Stimulated activated naive CD8-positive, alpha-beta T cell treated with anti-CD3 and anti-CD28 coated beads, Interleukin-15, Interleukin-2, amounts not matched to agents 100 U/mL and 50 U/mL, for 24 hours (primary cell): ENCODE data around the gene KMT5B.

Experiments used
- ATAC-seq: fragments of 150-1000 bp; cut with Tn5 transposase; one replicate; pipeline ENCODE4 v1.10.0; 2021
- DNase-seq: peaks from one replicate; pipeline ENCODE4 v3.0.0; 2021

KMT5B gene

GRCh38 chr11:68145120-68145866 lies 67.8 kb downstream of the KMT5B start:
- ATAC-seq = no peak
- no peak for DNase-seq

DNA sequence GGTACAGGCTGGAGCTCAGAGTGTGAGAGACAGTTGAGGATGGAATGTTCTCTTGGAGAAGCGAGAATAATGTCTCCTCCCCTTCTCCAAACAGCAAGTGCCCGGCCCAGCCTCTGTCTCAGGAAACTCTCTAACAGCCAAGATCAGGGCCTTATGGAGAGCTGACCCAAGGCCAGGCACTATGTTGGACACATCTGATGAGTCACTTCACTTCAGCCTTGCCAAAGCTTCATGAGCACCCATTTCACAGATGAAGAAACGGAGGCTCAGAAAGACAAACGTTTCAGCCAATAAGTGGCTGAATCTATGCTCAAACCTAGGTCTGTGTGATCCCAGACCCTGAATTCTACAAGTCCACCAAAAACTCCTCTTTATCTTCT lies 69.8 kb downstream of the KMT5B start:
- ATAC-seq (no peak), DNase-seq (no peak)

DNA sequence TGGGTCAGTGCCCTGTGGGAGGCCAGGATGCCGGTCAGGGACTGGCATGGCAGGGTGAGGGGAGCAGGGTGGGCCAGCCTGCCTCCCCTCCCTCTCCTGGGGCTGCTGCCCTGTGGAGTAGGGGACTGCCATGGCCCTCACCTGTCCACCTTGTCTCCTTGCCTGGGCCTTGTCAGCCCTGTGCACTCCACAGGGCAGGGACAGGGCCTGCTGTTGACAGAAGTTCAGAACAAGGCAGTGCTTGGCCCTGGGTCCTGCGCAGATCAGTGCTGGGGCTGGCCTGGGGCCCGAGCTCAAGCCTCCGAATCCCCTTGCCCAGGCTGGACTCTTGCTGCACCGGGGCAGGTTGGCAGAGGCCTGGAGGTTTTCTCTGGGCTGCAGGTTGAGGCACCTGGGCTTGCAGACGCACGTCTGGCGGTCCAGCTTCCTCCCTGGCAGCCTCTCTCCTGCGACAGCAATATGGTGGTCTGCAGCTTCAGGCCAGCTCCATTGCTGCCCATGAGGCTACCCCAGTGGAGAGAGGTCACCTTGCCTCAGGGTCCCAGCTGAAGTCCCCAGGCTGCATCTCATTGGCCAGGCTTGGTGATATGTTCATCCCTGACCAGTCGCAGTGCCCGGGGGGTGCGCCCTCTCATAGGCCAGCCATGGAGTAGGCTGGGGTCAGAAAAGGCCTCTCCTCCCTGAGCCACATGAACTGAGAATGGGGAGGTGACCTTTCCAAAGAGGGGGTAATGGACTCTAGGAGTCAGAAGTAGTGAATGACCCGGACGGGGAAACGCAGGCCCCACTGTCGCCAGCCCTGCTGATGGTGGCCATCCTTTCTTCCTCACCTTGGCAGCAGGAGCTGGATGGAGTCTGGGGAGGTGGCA lies 70.4 kb downstream of the KMT5B start:
- DNase-seq (no peak), ATAC-seq (peak; percentile 20)

GRCh38 chr11:68142028-68142412 lies 71.1 kb downstream of the KMT5B start:
- peak; percentile 76 for DNase-seq

DNA sequence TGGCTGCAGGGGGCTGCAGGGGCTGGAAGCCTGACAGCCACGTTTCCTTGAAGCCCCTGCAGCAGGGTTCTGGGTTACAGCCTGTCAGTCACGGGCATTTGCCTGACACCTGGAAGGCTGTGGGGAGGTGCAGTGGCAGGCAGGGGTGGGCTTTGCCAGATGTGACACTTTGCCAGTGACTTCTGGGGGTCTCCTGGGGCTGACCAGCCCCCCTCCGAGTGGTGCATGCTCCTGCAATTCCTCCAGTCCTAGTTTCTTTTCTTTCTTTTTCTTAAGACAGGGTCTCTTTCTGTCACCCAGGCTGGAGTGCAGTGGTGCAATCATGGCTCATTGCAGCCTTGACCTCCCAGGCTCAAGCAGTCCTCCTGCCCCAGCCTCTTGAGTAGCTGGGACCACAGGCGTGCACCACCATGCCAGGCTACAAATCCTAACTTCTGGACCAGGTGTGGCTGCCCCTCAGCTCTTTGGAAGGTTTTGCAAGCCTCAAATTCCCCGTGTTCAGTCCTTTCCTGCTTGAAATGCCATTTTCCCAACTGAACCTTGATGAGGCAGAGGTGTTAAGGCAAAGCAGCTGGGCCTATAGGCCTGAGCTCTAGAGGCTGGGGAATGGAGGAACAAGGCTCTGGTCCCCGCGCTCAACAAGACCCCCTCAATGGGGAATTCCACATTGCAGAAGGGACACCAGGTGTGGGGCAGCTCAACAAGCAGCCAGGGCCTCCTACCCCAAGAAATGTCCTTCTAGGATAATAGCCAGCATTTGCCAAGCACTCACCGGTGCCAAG lies 71.7 kb downstream of the KMT5B start:
- no peak for DNase-seq
- ATAC-seq = no peak

More at GRCh38 chr11:68142028-68142412, 71.1 kb downstream of the KMT5B start:
- peak; percentile 92 for ATAC-seq

DNA sequence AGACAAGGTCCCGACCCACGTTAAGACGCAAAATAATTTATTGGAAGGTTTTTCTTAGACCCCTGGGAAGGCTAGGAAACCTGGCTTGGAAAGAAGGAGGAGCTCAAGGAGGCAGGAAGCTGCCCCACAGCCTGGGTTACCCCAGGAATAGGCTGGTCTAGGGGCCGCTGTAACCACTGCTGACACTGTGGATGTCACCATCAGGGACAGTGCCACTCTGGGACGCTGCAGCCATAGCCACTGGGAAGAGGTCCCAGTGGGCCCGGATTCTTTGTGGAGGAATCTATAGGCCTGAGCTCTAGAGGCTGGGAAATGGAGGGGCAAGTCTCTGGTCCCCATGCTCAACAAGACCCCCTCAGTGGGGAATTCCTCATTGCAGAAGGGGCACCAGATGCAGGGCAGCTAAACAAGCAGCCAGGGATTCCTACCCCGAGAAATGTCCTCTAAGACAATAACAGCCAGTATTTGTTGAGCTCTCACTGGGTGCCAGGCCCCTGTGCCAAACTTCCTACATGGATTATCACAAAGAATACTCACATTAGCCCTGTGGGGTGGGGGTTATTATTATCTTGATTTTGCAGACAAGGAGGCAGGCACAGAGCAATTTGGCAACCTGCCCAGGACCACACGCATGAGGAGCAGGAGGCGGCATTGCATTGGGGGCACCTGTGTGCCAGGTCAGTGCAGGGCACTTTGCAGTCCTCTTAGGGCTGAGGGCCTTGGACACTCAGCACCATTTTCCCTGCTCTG lies 72.4 kb downstream of the KMT5B start:
- DNase-seq = no peak
- no peak for ATAC-seq

GRCh38 chr11:68138237-68138636 lies 74.9 kb downstream of the KMT5B start:
- ATAC-seq = no peak
- DNase-seq = no peak

GRCh38 chr11:68137833-68138232 lies 75.3 kb downstream of the KMT5B start:
- DNase-seq = no peak
- no peak for ATAC-seq

DNA sequence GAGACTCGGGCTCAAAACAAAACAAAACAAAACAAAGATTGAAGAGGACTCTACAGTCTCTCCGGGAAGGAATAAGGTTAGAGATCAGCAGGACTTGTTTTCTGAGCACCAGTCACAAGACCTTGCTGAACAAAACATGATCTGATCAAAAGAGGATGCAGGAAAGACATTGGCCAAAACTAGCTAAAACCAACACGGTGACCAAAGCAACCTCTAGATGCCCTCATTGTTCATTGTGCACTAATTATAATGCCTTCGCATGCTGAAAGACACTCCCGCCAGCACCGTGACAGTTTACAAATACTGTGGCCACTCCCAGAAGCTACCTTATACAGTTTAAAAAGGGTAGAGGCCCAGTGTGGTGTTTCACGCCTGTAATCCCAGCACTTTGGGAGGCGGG lies 76.2 kb downstream of the KMT5B start:
- DNase-seq = no peak
- no peak for ATAC-seq

DNA sequence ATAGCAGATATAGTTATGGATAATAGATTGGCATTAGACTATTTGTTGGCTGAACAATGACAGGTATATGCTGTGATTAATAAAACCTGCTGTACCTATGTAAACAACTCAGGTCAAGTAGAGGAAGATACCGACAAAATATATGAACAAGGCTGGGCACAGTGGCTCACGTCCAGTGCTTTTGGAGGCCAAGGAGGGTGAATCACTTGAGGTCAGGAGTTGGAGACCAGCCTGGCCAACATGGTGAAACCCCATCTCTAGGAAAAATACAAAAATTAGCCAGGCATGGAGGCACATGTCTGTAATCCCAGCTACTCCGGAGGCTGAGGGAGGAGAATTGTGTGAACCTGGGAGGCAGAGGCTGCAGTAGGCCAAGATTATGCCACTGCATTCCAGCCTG lies 77.9 kb downstream of the KMT5B start:
- ATAC-seq (no peak), DNase-seq (no peak)

DNA sequence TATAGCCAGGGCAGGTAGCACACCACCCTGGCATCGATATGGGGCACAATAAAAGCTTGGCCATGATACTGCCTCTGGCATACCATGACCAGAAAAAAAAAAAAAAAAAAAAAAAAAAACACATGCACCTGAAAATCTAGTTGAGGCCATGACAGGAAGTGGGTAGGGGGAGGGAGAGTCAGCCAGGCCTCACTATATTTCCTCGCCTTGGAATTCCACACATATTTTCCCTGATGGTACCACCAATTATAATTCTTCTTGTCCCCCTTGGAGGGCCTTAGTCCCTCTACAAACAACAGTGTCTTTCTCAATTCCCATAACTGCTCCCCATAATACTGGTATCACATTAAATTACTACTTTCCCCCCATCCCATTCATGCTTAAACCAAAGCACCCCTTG lies 79.3 kb downstream of the KMT5B start:
- ATAC-seq (no peak), DNase-seq (no peak)

GRCh38 chr11:68130121-68130520 lies 83.0 kb downstream of the KMT5B start:
- DNase-seq (no peak), ATAC-seq (no peak)

DNA sequence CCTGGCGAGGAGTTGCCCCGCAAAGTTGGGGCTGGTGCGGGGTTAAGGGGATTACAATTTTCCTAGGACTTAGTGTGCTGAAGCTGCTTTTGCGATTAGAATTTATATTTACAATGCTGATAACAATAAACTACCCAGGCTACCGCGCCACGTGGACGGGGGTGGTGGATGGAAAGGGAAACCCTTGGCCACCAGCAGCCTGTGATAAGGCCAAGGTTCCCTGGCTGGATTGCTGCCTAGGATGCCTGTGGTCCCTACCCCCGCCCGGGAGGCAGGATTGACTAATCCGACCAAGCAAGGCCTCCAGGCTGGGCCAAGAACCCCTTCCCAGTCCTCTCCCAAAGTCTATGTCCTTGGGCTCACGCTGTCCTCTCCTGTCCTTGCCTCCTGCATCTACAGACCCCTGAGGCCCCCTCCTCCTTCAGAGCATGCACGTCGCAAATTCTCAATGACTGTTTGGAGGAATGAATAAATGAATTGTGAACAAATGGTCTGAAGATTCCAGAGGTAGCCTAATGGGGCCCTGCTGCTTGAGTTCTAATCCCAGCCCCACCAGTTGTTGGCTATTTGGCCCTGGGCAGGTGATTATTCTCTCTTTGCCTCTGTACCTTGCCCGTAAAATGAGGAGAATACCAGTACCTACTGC lies 84.3 kb downstream of the KMT5B start:
- DNase-seq = no peak
- no peak for ATAC-seq

GRCh38 chr11:68127714-68128681 lies 85.1 kb downstream of the KMT5B start:
- ATAC-seq (no peak), DNase-seq (no peak)

- ATAC-seq = no peak
- DNase-seq = no peak
Observed at GRCh38 chr11:68125164-68125563, 87.9 kb downstream of the KMT5B start.

DNA sequence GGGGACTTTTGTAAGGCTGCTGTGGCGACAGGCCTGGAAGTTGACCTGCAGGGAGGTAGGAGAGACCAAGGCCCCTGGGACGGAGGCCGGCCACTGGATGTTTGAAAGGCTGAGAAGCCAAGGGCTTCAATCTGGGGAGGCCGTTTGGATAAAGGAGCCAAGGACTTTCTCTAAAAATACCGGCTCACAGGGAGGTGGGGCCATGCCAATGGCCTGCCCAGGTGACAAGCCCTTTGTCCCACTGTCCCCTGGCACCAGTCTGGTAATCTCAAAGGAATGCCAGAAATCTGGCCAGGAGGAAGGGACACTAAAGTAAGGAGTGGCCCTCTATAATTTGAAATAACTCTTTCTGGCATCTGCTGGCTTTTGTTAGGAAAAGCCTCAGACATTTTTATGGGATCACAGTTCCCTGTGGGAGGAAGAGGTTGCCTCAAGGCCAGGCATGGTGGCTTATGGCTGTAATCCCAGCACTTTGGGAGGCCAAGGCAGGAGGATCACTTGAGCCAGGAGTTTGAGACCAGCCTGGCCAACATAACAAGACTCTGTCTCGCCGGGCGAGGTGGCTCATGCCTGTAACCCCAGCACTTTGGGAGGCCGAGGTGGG lies 90.1 kb downstream of the KMT5B start:
- ATAC-seq = no peak
- DNase-seq = no peak

- ATAC-seq = peak; percentile 96
- peak; percentile 95 for DNase-seq
Observed at GRCh38 chr11:68121067-68121899, 91.8 kb downstream of the KMT5B start, which contains the start of gene CHKA. Gene CHKA (minus strand): TSS chr11:68121388. CDS start chr11:68121177, 211 bp downstream.

DNA sequence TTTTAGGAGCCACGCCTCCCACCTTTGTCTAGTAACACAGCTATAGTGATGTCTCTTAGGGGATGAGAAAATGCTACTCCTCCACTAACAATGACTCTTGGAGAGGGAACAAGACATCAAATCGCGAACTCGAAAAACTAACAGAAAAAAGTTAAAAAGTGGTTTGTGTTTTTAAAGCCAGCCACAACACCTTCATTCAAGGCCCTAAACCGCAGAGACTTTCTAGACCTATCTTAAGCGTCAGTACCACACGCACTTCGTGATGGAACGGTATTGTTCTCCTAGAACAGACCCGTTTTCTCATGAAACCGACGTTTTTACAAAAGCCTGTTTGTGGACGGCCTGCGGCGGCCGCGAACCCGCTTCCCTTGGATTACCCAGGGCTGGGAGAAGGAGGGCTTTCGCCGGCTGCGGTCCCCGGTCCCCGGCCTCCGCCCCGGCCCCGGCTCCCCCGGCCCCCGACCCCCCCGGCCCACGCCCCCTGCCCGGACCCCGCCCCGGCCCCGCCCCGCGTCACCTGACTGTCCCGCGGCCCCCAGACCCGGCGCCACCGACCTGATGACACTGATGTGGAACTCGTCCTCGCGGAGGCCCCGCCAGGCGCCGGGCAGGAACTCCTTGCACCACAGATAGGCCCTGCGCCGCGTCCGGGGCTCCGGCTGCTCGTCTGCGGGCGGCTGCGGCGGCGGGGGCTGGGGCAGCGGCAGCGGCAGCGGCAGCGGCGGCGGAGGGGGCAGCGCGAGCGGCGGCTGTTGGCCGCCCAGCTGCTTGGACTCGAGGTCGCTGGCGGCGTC lies 92.6 kb downstream of the KMT5B start:
- DNase-seq (peak; percentile 58), ATAC-seq (no peak)
